Loucy (cell line): ENCODE data around the gene ITGA6.

Experiments used
- H2AFZ ChIP-seq: fragments of 200-600 bp; sonication (generic); 2 replicates; pipeline ENCODE4 v1.6.0; 2016; ENCODE audit warnings: antibody characterized with exemption, mild to moderate bottlenecking, low read length, moderate library complexity
- H3F3A ChIP-seq: fragments of 200-600 bp; 2 replicates; pipeline ENCODE4 v1.6.0; 2016; ENCODE audit warnings: antibody characterized with exemption, low read depth, mild to moderate bottlenecking
- H3K27me3 ChIP-seq: fragments of 200-600 bp; sonication (generic); 2 replicates; pipeline ENCODE4 v1.6.1; 2014; ENCODE audit warnings: low read length, mild to moderate bottlenecking; ENCODE audit not compliant: insufficient read depth, poor library complexity, severe bottlenecking
- H3K36me3 ChIP-seq: fragments of 200-600 bp; sonication (generic); 2 replicates; pipeline ENCODE4 v1.6.1; 2016; ENCODE audit warnings: low read length; ENCODE audit not compliant: insufficient read depth
- H3K4me1 ChIP-seq: fragments of 200-600 bp; sonication (generic); 2 replicates; pipeline ENCODE4 v1.5.1; 2014; ENCODE audit warnings: low read length, mild to moderate bottlenecking; ENCODE audit not compliant: insufficient read depth, poor library complexity, severe bottlenecking
- H3K4me2 ChIP-seq: fragments of 200-600 bp; sonication (generic); 2 replicates; pipeline ENCODE4 v1.6.0; 2014; ENCODE audit warnings: antibody characterized with exemption, low read length, low read depth, mild to moderate bottlenecking; ENCODE audit not compliant: poor library complexity, severe bottlenecking
- H3K4me3 ChIP-seq: fragments of 200-600 bp; sonication (generic); 2 replicates; pipeline ENCODE4 v1.5.1; 2014; ENCODE audit warnings: low read length, mild to moderate bottlenecking, mixed read lengths; ENCODE audit not compliant: poor library complexity, severe bottlenecking
- H3K79me2 ChIP-seq: fragments of 200-600 bp; sonication (generic); 2 replicates; pipeline ENCODE4 v1.6.1; 2014; ENCODE audit warnings: low read length; ENCODE audit not compliant: insufficient read depth
- H3K9ac ChIP-seq: fragments of 200-600 bp; sonication (generic); 2 replicates; pipeline ENCODE4 v1.6.0; 2014; ENCODE audit warnings: mild to moderate bottlenecking, low read depth, low read length, moderate library complexity; ENCODE audit not compliant: poor library complexity, severe bottlenecking
- H3K9me2 ChIP-seq: fragments of 200-600 bp; sonication (generic); replicated peaks from 2 replicates; pipeline ENCODE4 v1.6.1; 2016; ENCODE audit warnings: low read depth, low read length, mixed read lengths
- H3K9me3 ChIP-seq: fragments of 200-600 bp; sonication (generic); 2 replicates; pipeline ENCODE4 v1.6.1; 2014; ENCODE audit warnings: mild to moderate bottlenecking, antibody characterized with exemption, low read length, low read depth; ENCODE audit not compliant: insufficient read depth
- H4K20me1 ChIP-seq: fragments of 200-600 bp; sonication (generic); 2 replicates; pipeline ENCODE4 v1.6.0; 2014; ENCODE audit warnings: antibody characterized with exemption, low read length, mild to moderate bottlenecking; ENCODE audit not compliant: insufficient read depth, poor library complexity, severe bottlenecking
- CTCF ChIP-seq: fragments of 200-600 bp; sonication (generic); conservative IDR thresholded peaks from 2 replicates; pipeline ENCODE4 v1.5.1; 2014; ENCODE audit warnings: mild to moderate bottlenecking, antibody characterized with exemption, low read length
- EZH2phosphoT487 ChIP-seq: fragments of 200-600 bp; IDR thresholded peaks from 2 replicates; pipeline ENCODE4 v1.6.1; 2018; ENCODE audit warnings: antibody characterized with exemption, mild to moderate bottlenecking, moderate library complexity, borderline replicate concordance

ITGA6 gene

DNA sequence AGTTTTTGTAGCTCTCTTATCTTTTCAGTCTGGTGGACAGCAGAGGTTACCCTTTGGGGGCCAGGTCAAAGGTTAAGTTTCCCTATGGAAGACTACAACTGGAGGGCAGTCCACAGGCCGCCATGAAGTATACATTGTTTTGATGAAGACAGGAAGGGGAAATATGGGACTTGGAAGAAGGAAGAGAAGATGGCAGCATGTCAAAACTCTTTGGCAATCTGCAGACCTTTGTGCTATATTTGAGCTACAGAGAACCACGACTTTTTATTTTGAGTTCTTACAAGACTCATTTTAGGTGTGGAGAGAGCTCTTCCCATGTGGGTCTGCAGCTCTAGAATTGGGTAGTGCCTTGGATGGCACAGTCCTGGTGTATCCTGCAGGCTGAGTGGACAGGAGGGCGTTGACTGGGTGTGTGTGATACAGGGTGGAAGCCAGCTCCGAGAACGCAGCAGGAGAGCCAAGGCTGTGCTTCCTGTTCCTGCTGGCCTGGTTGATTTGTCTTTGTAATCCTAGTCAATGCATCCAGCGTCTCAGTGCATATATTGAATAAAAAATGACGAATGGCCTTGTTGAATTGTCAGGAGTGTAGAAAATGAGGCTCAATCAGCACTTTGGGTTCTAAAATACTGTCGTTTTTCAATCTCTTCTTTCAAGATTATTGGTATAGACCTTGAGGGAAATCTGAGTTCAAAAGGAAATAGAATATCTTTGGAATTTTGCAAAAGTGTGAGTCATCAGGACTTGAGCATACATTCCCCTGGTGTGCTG is 11.5 kb downstream of the ITGA6 start:
- Histone ChIP-seq H3K79me2 (peaks cover 96% of the 10 kb centered on the region), H4K20me1 (peaks cover 77% of the 10 kb centered on the region), H3K4me3 (no peak overlapping the region), H2AFZ (no peak overlapping the region), H3K9me2 (no peaks in the 10 kb centered on the region), H3K9me3 (no peaks in the 10 kb centered on the region), H3K9ac (no peak overlapping the region), H3K4me2 (peak overlapping the region; percentile 87), H3F3A (peaks cover 6% of the 10 kb centered on the region), H3K27me3 (no peaks in the 10 kb centered on the region), H3K4me1 (peaks cover 65% of the 10 kb centered on the region), H3K36me3 (no peaks in the 10 kb centered on the region)
- TF ChIP-seq EZH2phosphoT487 (no peak), CTCF (no peak)

- TF ChIP-seq EZH2phosphoT487 (no peak), CTCF (no peak)
- Histone ChIP-seq H2AFZ (no peak overlapping the region), H3K9ac (no peak overlapping the region), H3K27me3 (no peaks in the 10 kb centered on the region), H3K9me3 (no peaks in the 10 kb centered on the region), H3K4me2 (no peak overlapping the region), H3K4me3 (no peak overlapping the region), H3K36me3 (no peaks in the 10 kb centered on the region), H4K20me1 (peaks cover 72% of the 10 kb centered on the region), H3K79me2 (peaks cover 95% of the 10 kb centered on the region), H3K9me2 (no peaks in the 10 kb centered on the region), H3F3A (peaks cover 2% of the 10 kb centered on the region; the same call in 1 of the 2 replicates), H3K4me1 (peaks cover 59% of the 10 kb centered on the region)
Observed at GRCh38 chr2:172439509-172439860, 12.1 kb downstream of the ITGA6 start.

DNA sequence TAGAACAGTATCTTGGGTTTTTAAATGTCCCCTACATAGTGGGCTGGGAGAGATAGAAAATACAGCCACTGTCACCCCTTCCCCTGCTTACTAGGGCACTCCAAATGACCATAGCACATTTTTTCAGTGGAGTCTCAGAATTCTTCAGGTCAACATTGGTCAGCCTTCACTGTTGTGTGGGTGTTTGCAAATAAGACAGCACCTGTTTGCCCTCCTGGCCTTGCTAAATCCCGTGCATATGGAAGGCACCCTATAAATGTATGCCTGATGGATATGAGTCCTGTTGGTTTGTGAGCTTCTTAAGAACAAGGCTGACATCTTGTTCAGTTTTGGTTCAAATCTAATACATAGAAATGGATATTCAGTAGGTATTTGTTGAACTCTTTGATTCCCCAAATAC is 12.5 kb downstream of the ITGA6 start:
- no peak overlapping the region for H3K9ac ChIP-seq
- no peak overlapping the region for H3K4me2 ChIP-seq

More for the DNA sequence above, 12.5 kb downstream of the ITGA6 start:
- Histone ChIP-seq H3K9me3 (no peaks in the 10 kb centered on the region), H3K36me3 (no peaks in the 10 kb centered on the region), H3K79me2 (peaks cover 96% of the 10 kb centered on the region), H3K9me2 (no peaks in the 10 kb centered on the region), H3F3A (no peaks in the 10 kb centered on the region), H3K4me3 (no peak overlapping the region), H3K27me3 (no peaks in the 10 kb centered on the region), H2AFZ (no peak overlapping the region), H3K4me1 (peaks cover 55% of the 10 kb centered on the region), H4K20me1 (peaks cover 70% of the 10 kb centered on the region)
- TF ChIP-seq EZH2phosphoT487 (no peak), CTCF (no peak)
